ENCODE data around the gene FOXO6. TPM values are rescaled to one million over a fixed set of nuclear protein-coding genes. Genes with fewer than 3 reads are reported as not detected.

FOXO6 gene
- total and polyA plus RNA-seq, 10 of the 15 experiments (the other 5 are each of a cell fraction or from before 2014, with no cell fraction given), result 0.37 TPM; not detected in 9

- TF ChIP-seq CEBPZ (IDR thresholded peaks at IDR 0.05; ENCODE audit: low read depth, low read length) (no peak), E4F1 (IDR thresholded peaks at IDR 0.05; ENCODE audit: borderline replicate concordance, partially characterized antibody) (no peak), IRF4 (IDR thresholded peaks at IDR 0.05; ENCODE audit: low read depth, low read length) (no peak), NRF1 (conservative IDR thresholded peaks at IDR 0.05; ENCODE audit: low read depth, low read length) (no peak)
These were observed 22.4 kb upstream of the FOXO6 start (continued) for GRCh38 chr1:41338820-41339219.

- no TSS peak for BruUV-seq (replicated peaks)
- no peak for ATAC-seq
- Histone ChIP-seq H3K79me2 (ENCODE audit: control insufficient read depth, insufficient read depth, low read length) (no peaks in the 10 kb centered on the region), H3K9ac (ENCODE audit: control insufficient read depth, insufficient read depth, low read length) (no peak overlapping the region), H3K4me3 (no peak overlapping the region), H3K27ac (ENCODE audit: control insufficient read depth, insufficient read depth) (no peak overlapping the region), H2AFZ (ENCODE audit: control insufficient read depth, low read depth, low read length) (no peak overlapping the region), H3K4me1 (ENCODE audit: control insufficient read depth, insufficient read depth, low read length) (peaks cover 9% of the 10 kb centered on the region), H3K4me2 (ENCODE audit: control insufficient read depth, insufficient read depth) (no peak overlapping the region), H4K20me1 (ENCODE audit: control insufficient read depth, insufficient read depth) (no peaks in the 10 kb centered on the region), H3K36me3 (ENCODE audit: control insufficient read depth in 2 of 2, insufficient read depth in 2 of 2, low read length in 1 of 2) (no peaks in the 10 kb centered on the region), H3K9me3 (replicated peaks; ENCODE audit: control insufficient read depth, insufficient read depth, low read length) (no peaks in the 10 kb centered on the region; the same call in 2 of the 3 replicates), H3K27me3 (replicated peaks in 1 of 2; ENCODE audit: control insufficient read depth in 2 of 2, insufficient read depth in 2 of 2, low read length in 1 of 2) (no peaks in the 10 kb centered on the region)
- WGBS (ENCODE audit: insufficient coverage, insufficient replicate concordance, low lambda C conversion rate, missing lambda C conversion rate), result 15% methylated on average over 2 of the region's 2 CpGs
- ChIA-PET POLR2A (interaction anchor here (1.0 kb wide), 1 partner anchor 11 kb away, joined by 3 read pairs; no protein-coding TSS in a partner anchor), CTCF (interaction anchor here (0.9 to 3.1 kb wide), 6 partner anchors 12 to 93 kb away, joined by 3 to 14 read pairs (median 4); no protein-coding TSS in a partner anchor), SMC1A (ENCODE audit: uncharacterized antibody, unreplicated experiment) (interaction anchor here (1.2 to 2.4 kb wide), 3 partner anchors 15 to 26 kb away, joined by 4 to 6 read pairs (median 5); no protein-coding TSS in a partner anchor), RAD21 (ENCODE audit: unreplicated experiment) (interaction anchor here (1.0 to 1.7 kb wide), 2 partner anchors 18 to 77 kb away, joined by 4 to 5 read pairs; no protein-coding TSS in a partner anchor)
- no peak for DNase-seq (ENCODE audit: low read depth, low spot score)
- TF ChIP-seq SIX5 (IDR thresholded peaks at IDR 0.05; ENCODE audit: low read depth, low read length, severe bottlenecking), result peak; percentile 25
- TF ChIP-seq PRDM15 (CRISPR knock-in tag; IDR thresholded peaks at IDR 0.05), result no peak
- intact Hi-C loops (cut with micrococcal nuclease; ENCODE audit: unreplicated experiment), result no loop called here
- FAIRE-seq, result no peak
- in situ Hi-C loops (cut with MboI), result no loop called here
These were observed 20.4 kb upstream of the FOXO6 start for GRCh38 chr1:41340655-41341364.
